HepG2 (cell line): Measurements from ENCODE around the gene BBS9. TPM values are rescaled to one million over a fixed set of nuclear protein-coding genes. Genes with fewer than 3 reads are reported as not detected.

Experiments used
- ATAC-seq: fragments of 200-7000 bp; cut with Tn5 transposase; 3 replicates; pipeline ENCODE4 v1.9.1; 2020; ENCODE audit warnings: mild to moderate bottlenecking, moderate library complexity
- BruUV-seq: library from RNA; stranded (reverse); fragments of 400-500 nt; replicated peaks from 2 replicates; lab custom pipeline; 2021; lab: Mats Ljungman, UMichigan
- CTCF ChIA-PET: fragments of 300-600 bp; formaldehyde crosslinking; extraction: SDS; loops from one replicate; lab custom pipeline; 2021; ENCODE audit warnings: low total read pairs, inconsistent platforms, low intra/inter-chr PET ratio; lab: Yijun Ruan, JAX
- POLR2A ChIA-PET: fragments of 350-600 bp; sonication (Branson Sonifier 250); formaldehyde crosslinking; loops from one replicate; lab custom pipeline; 2020; ENCODE audit warnings: antibody characterized with exemption, inconsistent platforms; lab: Yijun Ruan, JAX
- DNase-seq: peaks from one replicate; pipeline ENCODE4 v3.0.0-alpha.2; 2015; ENCODE audit warnings: low spot score
- FAIRE-seq: peaks from 3 replicates; lab custom pipeline; 2011; peaks lifted over from hg19 to GRCh38; lab: Jason Lieb, UNC
- H2AFZ ChIP-seq: one replicate; pipeline ENCODE4 v1.6.1; 2011; ENCODE audit warnings: low read length, inconsistent platforms
- H3K27ac ChIP-seq: fragments of 300-600 bp; 3 replicates; pipeline ENCODE4 v1.8.0; 2011; ENCODE audit warnings: mixed run types, mild to moderate bottlenecking, mixed read lengths, low read length, inconsistent platforms; ENCODE audit not compliant: insufficient read depth; ENCODE audit errors: extremely low read length
- H3K27me3 ChIP-seq, 2 experiments: fragments of 200-600 bp in 1 of 2; 2 replicates in 1 of 2; 3 replicates in 1 of 2; pipeline versions ENCODE4 v1.6.0 to v1.8.0; 2011; ENCODE audit warnings: low read length in 2 of 2, mild to moderate bottlenecking in 2 of 2, moderate library complexity in 2 of 2, inconsistent platforms in 1 of 2; ENCODE audit not compliant: insufficient read depth in 2 of 2, control insufficient read depth in 1 of 2
- H3K36me3 ChIP-seq, 2 experiments: fragments of 200-600 bp in 1 of 2; replicated peaks in 1 of 2; 2 replicates in 1 of 2; 3 replicates in 1 of 2; pipeline versions ENCODE4 v1.5.1 to v1.8.0; 2011; ENCODE audit warnings: low read length in 2 of 2, inconsistent platforms in 1 of 2; ENCODE audit not compliant: insufficient read depth in 2 of 2, control insufficient read depth in 1 of 2
- H3K4me1 ChIP-seq: 2 replicates; pipeline ENCODE4 v1.5.1; 2012; ENCODE audit warnings: low read length, inconsistent platforms; ENCODE audit not compliant: insufficient read depth
- H3K4me2 ChIP-seq: 2 replicates; pipeline ENCODE4 v1.6.0; 2011; ENCODE audit warnings: low read depth, low read length, inconsistent platforms
- H3K4me3 ChIP-seq, 3 experiments: fragments of 200-600 bp in 1 of 3; sonication (generic), shearing (Covaris generic) in 1 of 3; replicated peaks in 1 of 3; 2 replicates each; pipeline ENCODE4 v1.5.1; 2011 to 2016; ENCODE audit warnings: low read length in 3 of 3, inconsistent platforms in 2 of 3, low read depth in 2 of 3, mild to moderate bottlenecking in 2 of 3, control low read depth in 1 of 3, mixed read lengths in 1 of 3; ENCODE audit not compliant: insufficient read depth in 1 of 3
- H3K79me2 ChIP-seq: one replicate; pipeline ENCODE4 v1.6.1; 2011; ENCODE audit warnings: low read length, inconsistent platforms; ENCODE audit not compliant: insufficient read depth
- H3K9ac ChIP-seq: 2 replicates; pipeline ENCODE4 v1.6.0; 2011; ENCODE audit warnings: mild to moderate bottlenecking, low read depth, low read length, inconsistent platforms; ENCODE audit not compliant: insufficient read depth
- H3K9me3 ChIP-seq: 2 replicates; pipeline ENCODE4 v1.5.1; 2012; ENCODE audit warnings: mild to moderate bottlenecking, low read length
- H4K20me1 ChIP-seq: 2 replicates; pipeline ENCODE4 v1.6.0; 2011; ENCODE audit warnings: inconsistent platforms, mild to moderate bottlenecking, low read length, moderate library complexity; ENCODE audit not compliant: insufficient read depth
- BRD4 ChIP-seq: sonication (generic); formaldehyde crosslinking; IDR thresholded peaks from 2 replicates; pipeline ENCODE4 v1.4.0; 2020; ENCODE audit warnings: missing genetic modification reagents
- MAFF ChIP-seq: IDR thresholded peaks from 2 replicates; pipeline ENCODE4 v1.6.1; 2011; ENCODE audit warnings: low read depth, low read length, improper control_type of control experiment
- SKI ChIP-seq: fragments of 450-650 bp; IDR thresholded peaks from one replicate; pipeline ENCODE4 v1.6.1; 2018; ENCODE audit warnings: mild to moderate bottlenecking; ENCODE audit not compliant: partially characterized antibody
- TRAFD1 ChIP-seq: sonication (generic); formaldehyde crosslinking; IDR thresholded peaks from 2 replicates; pipeline ENCODE4 v1.5.1; 2020; ENCODE audit warnings: missing genetic modification reagents, mild to moderate bottlenecking, borderline replicate concordance
- ZBTB33 ChIP-seq: sonication (generic); formaldehyde crosslinking; IDR thresholded peaks from 2 replicates; pipeline ENCODE4 v1.4.0; 2020; ENCODE audit warnings: missing genetic modification reagents
- ZNF251 ChIP-seq: sonication (generic); formaldehyde crosslinking; IDR thresholded peaks from 2 replicates; pipeline ENCODE4 v1.9.0; 2021; ENCODE audit warnings: mild to moderate bottlenecking, missing genetic modification reagents
- ZNF546 ChIP-seq: sonication (generic); formaldehyde crosslinking; conservative IDR thresholded peaks from 2 replicates; pipeline ENCODE4 v1.8.1; 2023; ENCODE audit warnings: mild to moderate bottlenecking, missing genetic modification reagents
- WGBS: methylation state at CpG from one replicate; pipeline ENCODE4 v1.1.6; 2017; ENCODE audit warnings: low lambda C conversion rate; 5-methylcytosine and 5-hydroxymethylcytosine counted together
- in situ Hi-C: cut with HindIII; loops from 2 replicates; pipeline ENCODE4 v1.10.0; 2017; ENCODE audit warnings: low pct_unique_long_range_greater_than_20kb; ENCODE audit not compliant: extremely low pct_ligation_motif_present
- intact Hi-C: fragments of 100-400 bp; cut with micrococcal nuclease; formaldehyde crosslinking; loops from one replicate; pipeline ENCODE4 v1.10.0; 2022; ENCODE audit not compliant: unreplicated experiment
- polyA plus RNA-seq, 8 experiments: library from polyadenylated mRNA; depleted of rRNA in 3 of 8; stranded (reverse) in 7 of 8; unstranded in 1 of 8; fragments of >200 nt; fragmentation: Illumina TruSeq in 4 of 8; extraction: Trizol in 4 of 8; gene quantifications; 2 replicates each; pipeline versions ENCODE4 v1.2.1 to v1.2.3, GENCODE V29; 2011 to 2016; ENCODE audit warnings: low read depth in 4 of 8, missing spikeins in 1 of 8, mixed read lengths in 1 of 8; ENCODE audit not compliant: insufficient read depth in 1 of 8
- total RNA-seq, 5 experiments: library from RNA; depleted of rRNA; stranded (reverse); fragments of >200 nt; fragmentation: Illumina TruSeq; extraction: Trizol; gene quantifications; 2 replicates each; pipeline ENCODE4 v1.2.3, GENCODE V29; 2016; ENCODE audit warnings: low read depth in 1 of 5

Gene BBS9
- total and polyA plus RNA-seq, 2 of the 13 experiments (the other 11 are each of a cell fraction or from before 2014, with no cell fraction given) = 5.1 to 7.8 TPM

- H4K20me1 ChIP-seq = no peaks in the 10 kb centered on the region
- intact Hi-C loops (no loop called here), in situ Hi-C loops (no loop called here)
- H3K9ac ChIP-seq = no peak overlapping the region
- no peak overlapping the region for H3K4me2 ChIP-seq
- BruUV-seq = no TSS peak
- ChIA-PET POLR2A (no interaction called here), CTCF (no interaction called here)
- no peaks in the 10 kb centered on the region for H3K36me3 ChIP-seq
- ATAC-seq (no peak), FAIRE-seq (no peak), DNase-seq (no peak)
- no peak overlapping the region for H3K27ac ChIP-seq
- TF ChIP-seq SKI = no peak
- no peak for TF ChIP-seq ZNF546 (CRISPR knock-in tag)
- TF ChIP-seq TRAFD1 = no peak
- H3K4me1 ChIP-seq = no peaks in the 10 kb centered on the region
- H3K27me3 ChIP-seq = no peaks in the 10 kb centered on the region
- H3K79me2 ChIP-seq = no peaks in the 10 kb centered on the region
- no peak overlapping the region for H3K4me3 ChIP-seq
- no peaks in the 10 kb centered on the region for H3K9me3 ChIP-seq
- H2AFZ ChIP-seq = no peak overlapping the region
Observed at GRCh38 chr7:33412331-33412730, 283.0 kb downstream of the BBS9 start.

DNA sequence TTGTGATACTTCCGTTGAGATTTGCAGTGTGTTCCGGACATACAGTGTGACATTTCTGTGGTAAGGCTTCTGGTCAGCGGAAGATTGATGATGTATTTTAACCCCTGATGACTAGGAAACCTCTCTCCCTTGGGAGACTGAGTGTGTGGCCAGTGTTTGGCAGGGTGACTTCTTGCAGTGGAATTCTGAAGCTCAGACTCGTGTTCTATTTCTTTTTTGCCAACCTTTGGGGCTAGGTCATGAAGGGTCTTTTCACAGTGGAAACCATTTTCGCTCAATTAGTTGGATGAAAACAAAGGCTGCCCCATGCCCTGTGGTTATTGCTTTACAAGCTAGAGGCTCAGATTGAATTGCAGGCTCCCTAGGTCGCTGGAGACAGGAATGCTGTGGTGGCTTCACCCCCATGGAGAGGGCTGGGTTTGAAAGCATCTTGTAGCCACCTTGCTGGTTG, 288.9 kb downstream of the BBS9 start:
- H3K27me3 ChIP-seq = no peaks in the 10 kb centered on the region
- H3K9me3 ChIP-seq = no peaks in the 10 kb centered on the region
- 26% methylated on average over 3 of the region's 6 CpGs for WGBS
- DNase-seq (no peak), FAIRE-seq (no peak)
- no peak overlapping the region for H3K4me2 ChIP-seq
- H4K20me1 ChIP-seq = no peaks in the 10 kb centered on the region
- POLR2A ChIA-PET = no interaction called here
- no TSS peak for BruUV-seq
- TF ChIP-seq BRD4 (CRISPR knock-in tag) (no peak), ZBTB33 (CRISPR knock-in tag) (no peak), ZNF251 (CRISPR knock-in tag) (no peak), MAFF (no peak)
- TF ChIP-seq, all 625 proteins: peak for 0
- in situ Hi-C loops (no loop called here), intact Hi-C loops (no loop called here)
- Histone ChIP-seq H3K4me1 (no peaks in the 10 kb centered on the region), H3K27ac (no peak overlapping the region), H3K36me3 (no peaks in the 10 kb centered on the region), H3K9ac (no peak overlapping the region), H2AFZ (no peak overlapping the region), H3K4me3 (no peak overlapping the region), H3K79me2 (no peaks in the 10 kb centered on the region)
- no peak for ATAC-seq
- CTCF ChIA-PET = no interaction called here
